ENCODE results near the gene COL26A1. TPM values are rescaled to one million over a fixed set of nuclear protein-coding genes. Genes with fewer than 3 reads are reported as not detected.

The COL26A1 gene
- total RNA-seq, 3 donors from 2014 or later = not detected

GRCh38 chr7:101538596-101539459 lies 176.2 kb downstream of the COL26A1 start:
- Histone ChIP-seq H3K4me1 (ENCODE audit: low read depth) (no peaks in the 10 kb centered on the region), H3K36me3 (ENCODE audit: low read depth) (no peaks in the 10 kb centered on the region), H3K9me3 (no peaks in the 10 kb centered on the region), H3K4me3 (no peak overlapping the region)
- peak; percentile 75 for TF ChIP-seq CTCF (IDR thresholded peaks at IDR 0.05)
- ATAC-seq (peak; percentile 72), DNase-seq (peak in 2 of 3 donors; percentile 76 to 79)
- intact Hi-C loops (cut with DNase I, micrococcal nuclease) = no loop called here

- intact Hi-C loops (cut with DNase I, micrococcal nuclease) = loop anchor here in 1 of 2 donors (5.0 kb wide), 1 partner anchor 733 kb away; no protein-coding TSS in a partner anchor
- Histone ChIP-seq H3K4me1 (ENCODE audit: low read depth) (no peaks in the 10 kb centered on the region), H3K4me3 (no peak overlapping the region), H3K9me3 (no peaks in the 10 kb centered on the region), H3K36me3 (ENCODE audit: low read depth) (no peaks in the 10 kb centered on the region)
- no peak for ATAC-seq
- TF ChIP-seq CTCF (IDR thresholded peaks at IDR 0.05) = no peak
- DNase-seq = no peak
Measured at GRCh38 chr7:101539784-101540183, 177.1 kb downstream of the COL26A1 start.

- Histone ChIP-seq H3K4me1 (ENCODE audit: low read depth) (no peaks in the 10 kb centered on the region), H3K36me3 (ENCODE audit: low read depth) (no peaks in the 10 kb centered on the region), H3K4me3 (no peak overlapping the region), H3K9me3 (no peaks in the 10 kb centered on the region)
- intact Hi-C loops (cut with DNase I, micrococcal nuclease) = loop anchor here in 1 of 2 donors (5.0 kb wide), 1 partner anchor 730 kb away; no protein-coding TSS in a partner anchor
- DNase-seq (peak in 2 of 3 donors; percentile 76 to 93), ATAC-seq (peak; percentile 78)
- TF ChIP-seq CTCF (IDR thresholded peaks at IDR 0.05) = peak; percentile 68
Measured at GRCh38 chr7:101542527-101543241, 180.0 kb downstream of the COL26A1 start.

- TF ChIP-seq CTCF (IDR thresholded peaks at IDR 0.05) = no peak
- DNase-seq (no peak), ATAC-seq (no peak)
- H3K4me1 ChIP-seq (ENCODE audit: low read depth) = no peaks in the 10 kb centered on the region
- intact Hi-C loops (cut with DNase I, micrococcal nuclease) = loop anchor here in 1 of 2 donors (5.0 kb wide), 1 partner anchor 729 kb away; no protein-coding TSS in a partner anchor
- no peaks in the 10 kb centered on the region for H3K9me3 ChIP-seq
- no peaks in the 10 kb centered on the region for H3K36me3 ChIP-seq (ENCODE audit: low read depth)
- no peak overlapping the region for H3K4me3 ChIP-seq
Measured at GRCh38 chr7:101543242-101543766, 180.6 kb downstream of the COL26A1 start.

GRCh38 chr7:101543846-101544245 lies 181.2 kb downstream of the COL26A1 start:
- Histone ChIP-seq H3K4me3 (no peak overlapping the region), H3K36me3 (ENCODE audit: low read depth) (no peaks in the 10 kb centered on the region), H3K4me1 (ENCODE audit: low read depth) (no peaks in the 10 kb centered on the region), H3K9me3 (no peaks in the 10 kb centered on the region)
- ATAC-seq = no peak
- TF ChIP-seq CTCF (IDR thresholded peaks at IDR 0.05) = no peak
- intact Hi-C loops (cut with DNase I, micrococcal nuclease) = loop anchor here in 1 of 2 donors (5.0 kb wide), 1 partner anchor 728 kb away; no protein-coding TSS in a partner anchor
- no peak for DNase-seq
